Neural cell (in vitro differentiated cells): Measurements from ENCODE around the gene RAB2B. TPM values are rescaled to one million over a fixed set of nuclear protein-coding genes. Genes with fewer than 3 reads are reported as not detected.
"Not testable (repeated sequence)": the region's sequence is repeated elsewhere in the genome, so short reads cannot be mapped to it uniquely, and the experiment has no call there.

Experiments used
- H2AFZ ChIP-seq: fragments of 200-600, 300-800 bp; sonication (generic), shearing (Covaris generic); 2 replicates; pipeline ENCODE4 v1.6.0; 2014; ENCODE audit warnings: low read depth, mild to moderate bottlenecking, antibody characterized with exemption, low read length, moderate library complexity
- H3F3A ChIP-seq: fragments of 200-600 bp; shearing (Covaris generic); 2 replicates; pipeline ENCODE4 v1.6.1; 2016; ENCODE audit warnings: mild to moderate bottlenecking, moderate library complexity, mixed read lengths, antibody characterized with exemption, low read length; ENCODE audit not compliant: insufficient read depth, poor library complexity, severe bottlenecking
- H3K27ac ChIP-seq: fragments of 200-600, 300-800 bp; sonication (generic), shearing (Covaris generic); 2 replicates; pipeline ENCODE4 v1.5.1; 2014; ENCODE audit warnings: mild to moderate bottlenecking, low read length, moderate library complexity
- H3K27me3 ChIP-seq: fragments of 300-800, 200-600 bp; sonication (generic), shearing (Covaris generic); 2 replicates; pipeline ENCODE4 v1.6.0; 2014; ENCODE audit warnings: mild to moderate bottlenecking, low read depth, low read length, moderate library complexity; ENCODE audit not compliant: insufficient read depth
- H3K36me3 ChIP-seq: fragments of 300-800, 200-600 bp; sonication (generic), shearing (Covaris generic); 2 replicates; pipeline ENCODE4 v1.5.1; 2014; ENCODE audit warnings: mild to moderate bottlenecking, antibody characterized with exemption, low read length, moderate library complexity; ENCODE audit not compliant: insufficient read depth
- H3K4me2 ChIP-seq: fragments of 300-800, 200-600 bp; sonication (generic), shearing (Covaris generic); 2 replicates; pipeline ENCODE4 v1.6.0; 2014; ENCODE audit warnings: mild to moderate bottlenecking, low read length
- H3K4me3 ChIP-seq: fragments of 300-800, 200-600 bp; sonication (generic), shearing (Covaris generic); 2 replicates; pipeline ENCODE4 v1.5.1; 2014; ENCODE audit warnings: mild to moderate bottlenecking, low read length, moderate library complexity
- H3K79me2 ChIP-seq: fragments of 200-600 bp; shearing (Covaris generic); replicated peaks from 2 replicates; pipeline ENCODE4 v1.6.0; 2014; ENCODE audit warnings: mild to moderate bottlenecking, low read length, moderate library complexity; ENCODE audit not compliant: insufficient read depth
- H3K9ac ChIP-seq: fragments of 300-800, 200-600 bp; sonication (generic), shearing (Covaris generic); 2 replicates; pipeline ENCODE4 v1.6.1; 2016; ENCODE audit warnings: mild to moderate bottlenecking, low read length, mixed read lengths
- H3K9me2 ChIP-seq: fragments of 200-600 bp; shearing (Covaris generic); 2 replicates; pipeline ENCODE4 v1.6.1; 2016; ENCODE audit warnings: mild to moderate bottlenecking, low read length, mixed read lengths; ENCODE audit not compliant: insufficient read depth
- H3K9me3 ChIP-seq: fragments of 200-600, 300-800 bp; sonication (generic), shearing (Covaris generic); 2 replicates; pipeline ENCODE4 v1.6.1; 2016; ENCODE audit warnings: mild to moderate bottlenecking, mixed run types, low read length, moderate library complexity, mixed read lengths
- H4K20me1 ChIP-seq: fragments of 200-600 bp; shearing (Covaris generic); 2 replicates; pipeline ENCODE4 v1.6.1; 2016; ENCODE audit warnings: mild to moderate bottlenecking, mixed run types; ENCODE audit not compliant: insufficient read depth
- CTCF ChIP-seq: fragments of 450-650 bp; IDR thresholded peaks from 2 replicates; pipeline ENCODE4 v1.5.1; 2014; ENCODE audit warnings: antibody characterized with exemption, mild to moderate bottlenecking, moderate library complexity; ENCODE audit not compliant: poor library complexity, severe bottlenecking
- EP300 ChIP-seq: fragments of 450-650 bp; conservative IDR thresholded peaks from 2 replicates; pipeline ENCODE4 v1.6.1; 2014; ENCODE audit warnings: antibody characterized with exemption, mild to moderate bottlenecking, moderate library complexity; ENCODE audit not compliant: poor library complexity, severe bottlenecking
- EZH2 ChIP-seq: fragments of 200-600, 300-800 bp; shearing (Covaris generic), sonication (generic); IDR thresholded peaks from 2 replicates; pipeline ENCODE4 v1.6.1; 2014; ENCODE audit warnings: antibody characterized with exemption, low read length, borderline replicate concordance, mild to moderate bottlenecking; ENCODE audit not compliant: insufficient read depth, poor library complexity, severe bottlenecking
- MXI1 ChIP-seq: fragments of 450-650 bp; conservative IDR thresholded peaks from 2 replicates; pipeline ENCODE4 v1.6.1; 2014; ENCODE audit warnings: antibody characterized with exemption, mild to moderate bottlenecking; ENCODE audit not compliant: poor library complexity, severe bottlenecking
- POLR2AphosphoS5 ChIP-seq: IDR thresholded peaks from 2 replicates; pipeline ENCODE4 v1.6.1; 2012
- RAD21 ChIP-seq: fragments of 450-650 bp; conservative IDR thresholded peaks from 2 replicates; pipeline ENCODE4 v1.6.1; 2014; ENCODE audit warnings: antibody characterized with exemption, mild to moderate bottlenecking, moderate library complexity
- REST ChIP-seq: IDR thresholded peaks from 2 replicates; pipeline ENCODE4 v1.6.1; 2012; ENCODE audit warnings: borderline replicate concordance
- SMC3 ChIP-seq: fragments of 450-650 bp; conservative IDR thresholded peaks from 2 replicates; pipeline ENCODE4 v1.6.1; 2014; ENCODE audit warnings: antibody characterized with exemption, mild to moderate bottlenecking, moderate library complexity; ENCODE audit not compliant: poor library complexity
- TAF1 ChIP-seq: IDR thresholded peaks from 2 replicates; pipeline ENCODE4 v1.6.1; 2012; ENCODE audit warnings: low read depth
- polyA plus RNA-seq: library from polyadenylated mRNA; depleted of rRNA; stranded (reverse); fragments of >200 nt; gene quantifications from 2 replicates; pipeline ENCODE4 v1.2.3, GENCODE V29; 2014

Gene RAB2B
- polyA plus RNA-seq, 1 donor from 2014 or later: 47.9 TPM

GRCh38 chr14:21449899-21450216 is 26.9 kb downstream of the RAB2B start:
- H3K9me3 ChIP-seq: no peaks in the 10 kb centered on the region
- no peaks in the 10 kb centered on the region for H4K20me1 ChIP-seq
- no peaks in the 10 kb centered on the region for H3K9me2 ChIP-seq
- H3F3A ChIP-seq: no peaks in the 10 kb centered on the region
- TF ChIP-seq POLR2AphosphoS5 (no peak), MXI1 (no peak), CTCF (no peak), SMC3 (no peak), REST (no peak), RAD21 (no peak), EZH2 (no peak), TAF1 (no peak), EP300 (no peak)
- H3K9ac ChIP-seq: no peak overlapping the region
- H3K4me2 ChIP-seq: no peak overlapping the region
- H3K27ac ChIP-seq: no peak overlapping the region
- H3K27me3 ChIP-seq: no peaks in the 10 kb centered on the region
- H3K4me3 ChIP-seq: no peak overlapping the region
- H3K36me3 ChIP-seq: no peaks in the 10 kb centered on the region
- H3K79me2 ChIP-seq: peaks cover 80% of the 10 kb centered on the region
- no peak overlapping the region for H2AFZ ChIP-seq

GRCh38 chr14:21442657-21443056 is 34.1 kb downstream of the RAB2B start:
- H2AFZ ChIP-seq, H3K27me3 ChIP-seq, H3K4me2 ChIP-seq, H3K36me3 ChIP-seq, H3K9me2 ChIP-seq, H3K9ac ChIP-seq, H3K4me3 ChIP-seq, H3F3A ChIP-seq, H4K20me1 ChIP-seq, H3K9me3 ChIP-seq, H3K27ac ChIP-seq: not testable (repeated sequence)
- H3K79me2 ChIP-seq: peaks cover 55% of the 10 kb centered on the region

GRCh38 chr14:21440859-21441258 is 35.9 kb downstream of the RAB2B start:
- H3K36me3 ChIP-seq: no peaks in the 10 kb centered on the region
- no peaks in the 10 kb centered on the region for H3K9me2 ChIP-seq
- H3K27ac ChIP-seq: no peak overlapping the region
- peaks cover 55% of the 10 kb centered on the region for H3K79me2 ChIP-seq
- H4K20me1 ChIP-seq: no peaks in the 10 kb centered on the region
- H3F3A ChIP-seq: no peaks in the 10 kb centered on the region
- no peaks in the 10 kb centered on the region for H3K27me3 ChIP-seq
- no peaks in the 10 kb centered on the region for H3K9me3 ChIP-seq
- H3K4me2 ChIP-seq: no peak overlapping the region
- TF ChIP-seq RAD21 (no peak), MXI1 (no peak), CTCF (no peak), SMC3 (no peak), EP300 (no peak)
- no peak overlapping the region for H2AFZ ChIP-seq
- H3K4me3 ChIP-seq: no peak overlapping the region
- H3K9ac ChIP-seq: no peak overlapping the region
